Mesothelial cell of epicardium (in vitro differentiated cells): ENCODE data around the gene RAB20. TPM values are rescaled to one million over a fixed set of nuclear protein-coding genes. Genes with fewer than 3 reads are reported as not detected.

ENCODE experiments used
- DNase-seq, 2 experiments: peaks; one replicate each; pipeline ENCODE4 v3.0.0; 2021; ENCODE audit warnings: low spot score in 2 of 2; ENCODE audit not compliant: unreplicated experiment in 2 of 2
- H3K27ac Mint-ChIP-seq: 2 replicates; pipeline ENCODE4 v1.8.0; 2021; ENCODE audit warnings: mixed read lengths
- H3K27me3 Mint-ChIP-seq: 2 replicates; pipeline ENCODE4 v1.8.0; 2021; ENCODE audit warnings: low read depth, mixed read lengths
- H3K36me3 Mint-ChIP-seq: 2 replicates; pipeline ENCODE4 v1.8.0; 2021; ENCODE audit warnings: mixed read lengths
- H3K4me1 Mint-ChIP-seq: 2 replicates; pipeline ENCODE4 v1.8.0; 2021; ENCODE audit warnings: mixed read lengths
- H3K4me3 Mint-ChIP-seq: 2 replicates; pipeline ENCODE4 v1.8.0; 2021; ENCODE audit warnings: mild to moderate bottlenecking, moderate library complexity, mixed read lengths
- H3K9me3 Mint-ChIP-seq: 2 replicates; pipeline ENCODE4 v1.8.0; 2021; ENCODE audit warnings: mixed read lengths
- CTCF ChIP-seq: fragments of 200-600 bp; sonication (generic); IDR thresholded peaks from one replicate; pipeline ENCODE4 v1.5.0; 2021; ENCODE audit warnings: antibody characterized with exemption; ENCODE audit not compliant: unreplicated experiment
- total RNA-seq: library from RNA; stranded (reverse); gene quantifications from 3 replicates; pipeline ENCODE4 v1.2.1, GENCODE V29; 2021

Gene RAB20
- total RNA-seq, 1 donor from 2014 or later, result 8.9 TPM

- Mint-ChIP-seq H3K9me3 (peaks cover 5% of the 10 kb centered on the region), H3K36me3 (peaks cover 9% of the 10 kb centered on the region), H3K27me3 (no peaks in the 10 kb centered on the region), H3K4me3 (no peak overlapping the region), H3K27ac (no peak overlapping the region), H3K4me1 (peaks cover 29% of the 10 kb centered on the region)
- no peak for TF ChIP-seq CTCF
- no peak for DNase-seq
Observed at GRCh38 chr13:110552767-110553166, 8.8 kb downstream of the RAB20 start.

GRCh38 chr13:110551284-110551683 is 10.2 kb downstream of the RAB20 start:
- Mint-ChIP-seq H3K9me3 (no peaks in the 10 kb centered on the region), H3K27me3 (no peaks in the 10 kb centered on the region), H3K27ac (peak overlapping the region; percentile 67), H3K4me3 (no peak overlapping the region), H3K36me3 (peaks cover 2% of the 10 kb centered on the region), H3K4me1 (peaks cover 37% of the 10 kb centered on the region)
- no peak for TF ChIP-seq CTCF
- DNase-seq, result no peak

DNA sequence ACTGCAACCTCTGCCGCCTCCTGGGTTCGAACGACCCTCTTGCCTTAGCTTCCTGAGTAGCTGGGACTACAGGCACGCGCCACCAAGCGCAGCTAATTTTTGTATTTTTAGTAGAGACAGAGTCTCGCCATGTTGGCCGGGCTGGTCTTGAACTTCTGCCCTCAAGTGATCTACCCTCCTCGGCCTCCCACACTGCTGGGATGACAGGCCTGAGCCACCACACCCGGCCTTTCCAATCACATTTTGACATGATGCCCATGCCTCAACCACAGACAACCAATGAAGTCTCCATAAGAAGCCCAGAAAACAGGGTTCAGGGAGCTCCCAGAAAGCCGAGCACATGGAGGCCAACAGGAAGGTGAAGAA is 11.7 kb downstream of the RAB20 start:
- Mint-ChIP-seq H3K27ac (peak overlapping the region; percentile 72), H3K4me3 (no peak overlapping the region), H3K4me1 (peaks cover 26% of the 10 kb centered on the region), H3K27me3 (no peaks in the 10 kb centered on the region), H3K9me3 (peaks cover 9% of the 10 kb centered on the region), H3K36me3 (peaks cover 10% of the 10 kb centered on the region)
- no peak for DNase-seq
- TF ChIP-seq CTCF, result no peak

- H3K27me3 Mint-ChIP-seq, result no peaks in the 10 kb centered on the region
- DNase-seq, result no peak
- H3K4me1 Mint-ChIP-seq, result peaks cover 26% of the 10 kb centered on the region
- peaks cover 15% of the 10 kb centered on the region for H3K36me3 Mint-ChIP-seq
- H3K27ac Mint-ChIP-seq, result peak overlapping the region; percentile 60
- H3K9me3 Mint-ChIP-seq, result peaks cover 10% of the 10 kb centered on the region
- TF ChIP-seq CTCF, result no peak
- H3K4me3 Mint-ChIP-seq, result no peak overlapping the region
Observed at GRCh38 chr13:110548891-110549794, 12.4 kb downstream of the RAB20 start.

DNA sequence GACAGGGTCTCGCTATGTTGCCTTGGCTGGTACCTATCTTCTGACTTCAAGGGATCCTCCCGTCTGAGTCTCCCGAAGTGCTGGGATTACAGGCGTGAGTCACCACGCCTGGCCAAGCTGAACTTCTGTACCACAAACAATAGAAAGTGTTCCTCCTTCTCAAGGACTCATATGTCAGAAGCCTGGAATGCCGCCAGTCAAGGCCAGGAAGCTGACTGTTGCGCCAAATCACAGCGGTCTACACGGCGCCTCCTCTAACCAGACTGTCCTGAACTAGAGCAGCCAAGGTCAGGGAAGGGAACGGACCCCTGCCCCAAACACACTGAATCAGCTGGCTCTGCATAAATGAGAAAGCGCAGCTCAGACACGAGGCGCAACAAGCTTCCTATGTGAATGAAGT is 14.6 kb downstream of the RAB20 start:
- Mint-ChIP-seq H3K27me3 (no peaks in the 10 kb centered on the region), H3K4me1 (peaks cover 36% of the 10 kb centered on the region), H3K4me3 (no peak overlapping the region), H3K9me3 (peaks cover 10% of the 10 kb centered on the region), H3K36me3 (peaks cover 16% of the 10 kb centered on the region), H3K27ac (peak overlapping the region; percentile 76)
- no peak for DNase-seq
- TF ChIP-seq CTCF, result no peak
